GM23338 (cell line): ENCODE results near the gene CIT.

ENCODE experiments used
- CREB1 ChIP-seq: fragments of 250-450 bp; sonication (Bioruptor Pico); IDR thresholded peaks from 2 replicates; pipeline ENCODE4 v1.5.0; 2020; ENCODE audit warnings: low read depth, mild to moderate bottlenecking, moderate library complexity
- CTCF ChIP-seq, 2 experiments: fragments of 200-600 bp in 1 of 2; sonication (generic) in 1 of 2; conservative IDR thresholded peaks; 2 replicates each; pipeline versions ENCODE4 v1.5.1 to v1.6.1; 2016 to 2017; ENCODE audit warnings: antibody characterized with exemption in 2 of 2, low read depth in 2 of 2, mild to moderate bottlenecking in 2 of 2, moderate library complexity in 1 of 2
- ETS1 ChIP-seq: IDR thresholded peaks from 2 replicates; pipeline ENCODE4 v1.6.1; 2016; ENCODE audit warnings: antibody characterized with exemption
- EZH2 ChIP-seq: fragments of 200-600 bp; sonication (generic); IDR thresholded peaks from one replicate; pipeline ENCODE4 v1.8.0; 2017; ENCODE audit warnings: antibody characterized with exemption, mild to moderate bottlenecking, low read depth; ENCODE audit not compliant: unreplicated experiment
- EZH2phosphoT487 ChIP-seq: fragments of 200-600 bp; sonication (generic); IDR thresholded peaks from one replicate; pipeline ENCODE4 v1.8.1; 2018; ENCODE audit warnings: antibody characterized with exemption; ENCODE audit not compliant: unreplicated experiment
- JUNB ChIP-seq: IDR thresholded peaks from one replicate; pipeline ENCODE4 v1.6.1; 2016; ENCODE audit warnings: antibody characterized with exemption; ENCODE audit not compliant: unreplicated experiment
- NANOG ChIP-seq: IDR thresholded peaks from 2 replicates; pipeline ENCODE4 v1.6.1; 2016; ENCODE audit warnings: antibody characterized with exemption, borderline replicate concordance
- POLR2AphosphoS5 ChIP-seq: IDR thresholded peaks from 2 replicates; pipeline ENCODE4 v1.6.1; 2016; ENCODE audit warnings: antibody characterized with exemption, low read depth
- REST ChIP-seq: IDR thresholded peaks from one replicate; pipeline ENCODE4 v1.6.1; 2018; ENCODE audit warnings: antibody characterized with exemption; ENCODE audit not compliant: unreplicated experiment
- STAT1 ChIP-seq: IDR thresholded peaks from one replicate; pipeline ENCODE4 v1.6.1; 2016; ENCODE audit warnings: antibody characterized with exemption; ENCODE audit not compliant: unreplicated experiment
- ZNF114 ChIP-seq: fragments of 250-450 bp; sonication (Bioruptor Pico); IDR thresholded peaks from 2 replicates; pipeline ENCODE4 v1.5.0; 2020; ENCODE audit warnings: mild to moderate bottlenecking, moderate library complexity
- ZNF331 ChIP-seq: fragments of 250-450 bp; sonication (Bioruptor Pico); IDR thresholded peaks from 2 replicates; pipeline ENCODE4 v1.5.0; 2020; ENCODE audit warnings: low read depth, mild to moderate bottlenecking, moderate library complexity
- ZNF462 ChIP-seq: fragments of 250-450 bp; sonication (Bioruptor Pico); IDR thresholded peaks from 2 replicates; pipeline ENCODE4 v1.5.0; 2020; ENCODE audit warnings: mild to moderate bottlenecking, moderate library complexity

- TF ChIP-seq REST (no peak), CTCF (conservative IDR thresholded peaks at IDR 0.05; ENCODE audit: low read depth in 2 of 2) (no peak), EZH2 (no peak), NANOG (no peak), POLR2AphosphoS5 (no peak), EZH2phosphoT487 (no peak), ZNF462 (no peak), CREB1 (CRISPR knock-in tag) (no peak), ETS1 (no peak), ZNF114 (CRISPR knock-in tag) (no peak), JUNB (no peak), STAT1 (no peak), ZNF331 (no peak)
These were observed 128.6 kb downstream of the CIT start for GRCh38 chr12:119748497-119748896.
